Urothelium cell line (cell line): ENCODE results near the gene PARD3.

Experiments used
- DNase-seq: peaks from one replicate; pipeline ENCODE4 v3.0.0; 2011; ENCODE audit warnings: low spot score, mixed read lengths
- FAIRE-seq: peaks from 2 replicates; lab custom pipeline; 2011; peaks lifted over from hg19 to GRCh38; lab: Jason Lieb, UNC

Gene PARD3

GRCh38 chr10:34213193-34213804 lies 601.8 kb downstream of the PARD3 start:
- DNase-seq (no peak), FAIRE-seq (no peak)

DNA sequence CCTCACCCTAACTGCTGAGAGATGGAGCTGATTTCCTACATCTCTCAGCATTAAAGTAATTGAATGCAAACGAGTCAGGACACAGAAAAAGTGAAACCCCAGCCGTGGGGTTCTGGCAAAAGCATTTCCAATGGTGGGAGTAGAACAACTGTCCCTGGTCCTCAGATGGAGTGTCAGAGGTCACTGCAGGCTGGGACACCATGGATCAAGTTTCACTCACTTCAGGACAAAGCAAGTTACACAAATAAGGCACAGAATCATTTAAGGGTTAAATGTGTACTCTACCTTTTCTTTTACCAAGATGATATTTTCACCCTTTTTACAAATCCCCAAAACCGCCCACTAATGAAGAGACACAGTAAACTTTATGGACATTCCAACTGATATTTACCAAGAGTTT lies 607.8 kb downstream of the PARD3 start:
- FAIRE-seq (peak; percentile 78), DNase-seq (no peak)

- FAIRE-seq (peak; percentile 30), DNase-seq (no peak)
Measured at GRCh38 chr10:34206935-34207268, 608.2 kb downstream of the PARD3 start.

GRCh38 chr10:34206078-34206934 lies 608.8 kb downstream of the PARD3 start:
- FAIRE-seq (no peak), DNase-seq (no peak)

GRCh38 chr10:34205452-34205851 lies 609.6 kb downstream of the PARD3 start:
- no peak for DNase-seq
- peak; percentile 27 for FAIRE-seq

DNA sequence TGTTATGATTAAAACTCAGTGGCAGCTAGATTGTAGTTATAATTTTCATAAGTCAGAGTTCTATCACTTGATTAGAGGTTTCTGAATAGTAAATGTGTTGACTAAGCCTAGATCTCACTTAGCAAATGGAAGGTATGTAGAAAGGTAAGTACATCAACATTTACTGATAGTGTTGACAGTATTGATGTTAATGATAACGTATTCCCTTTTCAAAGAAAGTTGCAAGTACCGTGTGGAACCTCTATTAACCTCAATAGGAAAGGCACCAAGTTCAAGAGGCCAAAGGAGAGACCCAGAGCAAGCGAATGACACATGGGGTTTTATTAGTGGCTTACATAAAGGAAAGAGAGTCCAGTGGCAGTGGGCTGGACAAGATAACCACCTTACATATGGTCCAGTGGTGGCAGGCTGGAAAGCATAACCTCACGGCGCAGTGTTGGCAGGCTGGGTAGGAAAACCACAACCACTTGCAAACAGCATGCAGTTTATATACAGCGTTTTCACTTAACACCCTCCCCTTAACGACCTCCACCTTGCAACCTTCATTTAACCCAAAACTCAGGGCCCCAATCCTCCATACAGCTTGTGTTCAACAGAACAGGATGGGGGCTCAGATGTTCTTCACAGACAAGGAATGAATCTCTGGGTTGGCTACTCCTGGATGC lies 611.0 kb downstream of the PARD3 start:
- FAIRE-seq (no peak), DNase-seq (no peak)

DNA sequence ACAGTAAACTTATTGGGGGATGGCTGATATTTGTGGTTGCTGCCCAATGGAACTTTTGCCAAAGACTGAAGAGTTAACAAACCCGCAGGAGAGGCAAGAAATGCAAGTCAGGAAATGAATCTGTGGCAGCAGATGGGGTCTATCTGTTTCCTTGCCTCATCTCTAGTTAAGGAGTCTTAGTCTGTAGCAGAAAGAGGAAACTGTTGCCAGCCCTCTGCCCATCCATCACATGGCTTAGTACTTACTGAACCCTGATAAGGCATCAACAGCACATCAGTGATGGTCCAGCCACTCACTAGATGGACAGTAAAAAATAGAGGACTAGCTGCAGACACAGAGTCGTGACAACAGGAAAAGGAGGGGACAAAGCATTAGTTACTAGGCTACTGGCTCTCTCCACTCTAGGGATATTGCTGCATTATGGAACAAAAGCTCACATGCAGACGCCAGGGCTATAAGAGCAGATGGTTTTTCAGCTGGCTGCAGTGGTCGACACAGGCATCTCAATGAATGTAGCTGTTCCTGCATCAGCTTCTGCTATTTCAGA lies 614.7 kb downstream of the PARD3 start:
- FAIRE-seq (no peak), DNase-seq (no peak)

DNA sequence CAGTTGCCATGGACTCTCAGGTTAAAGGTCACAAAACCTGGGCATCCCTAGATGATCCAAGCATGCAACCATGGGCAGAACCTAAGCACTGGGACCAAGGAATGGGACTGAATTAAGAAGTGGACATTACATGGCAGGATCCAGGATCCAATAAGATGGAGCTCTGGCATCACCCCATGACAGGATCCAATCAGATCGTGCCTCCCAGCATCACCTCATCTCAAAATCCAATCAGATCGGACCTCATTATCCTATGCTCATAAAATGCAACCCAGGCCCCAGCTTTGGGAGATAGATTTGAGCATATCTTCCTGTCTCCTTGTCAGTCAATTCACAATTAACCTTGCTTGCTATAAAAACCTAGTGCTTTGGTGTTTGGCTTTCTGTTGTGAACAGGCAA lies 616.1 kb downstream of the PARD3 start:
- DNase-seq: no peak
- FAIRE-seq: peak; percentile 53

- FAIRE-seq (no peak), DNase-seq (no peak)
Measured at GRCh38 chr10:34196058-34196433, 619.0 kb downstream of the PARD3 start.

GRCh38 chr10:34195364-34196057 lies 619.6 kb downstream of the PARD3 start:
- FAIRE-seq: no peak
- no peak for DNase-seq

DNA sequence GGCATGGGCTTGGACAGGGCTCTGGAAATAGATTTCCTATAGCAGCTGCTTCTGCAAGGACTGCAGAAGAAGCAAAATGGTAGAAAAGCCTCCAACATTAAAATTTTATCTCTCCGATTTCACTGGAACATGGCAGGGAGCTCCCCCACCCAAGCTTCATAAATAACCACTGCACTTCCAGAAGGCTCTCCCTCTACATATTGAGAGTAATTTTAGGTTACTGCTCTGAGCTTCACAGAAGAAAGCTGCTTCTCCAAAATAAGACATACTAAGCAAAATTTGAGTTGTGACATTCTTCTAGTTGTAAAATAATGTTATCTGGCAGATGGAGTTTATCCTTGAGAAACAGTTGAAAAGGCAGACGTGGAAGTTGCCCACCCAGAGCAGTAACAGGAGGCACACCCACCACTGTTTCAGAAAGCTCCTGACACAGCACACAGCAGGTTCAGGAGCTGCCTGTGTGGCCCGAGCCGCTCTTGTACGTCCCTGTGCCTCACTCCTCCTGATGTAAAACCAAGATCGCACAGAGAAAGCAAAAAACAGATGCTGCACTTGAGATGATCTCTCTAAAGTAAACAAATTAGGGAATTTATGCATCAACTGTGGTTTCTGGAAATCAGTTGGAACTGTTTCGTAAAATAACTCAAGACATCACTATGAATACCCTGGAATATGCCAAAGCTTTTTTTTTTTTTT lies 621.0 kb downstream of the PARD3 start:
- DNase-seq: no peak
- no peak for FAIRE-seq

DNA sequence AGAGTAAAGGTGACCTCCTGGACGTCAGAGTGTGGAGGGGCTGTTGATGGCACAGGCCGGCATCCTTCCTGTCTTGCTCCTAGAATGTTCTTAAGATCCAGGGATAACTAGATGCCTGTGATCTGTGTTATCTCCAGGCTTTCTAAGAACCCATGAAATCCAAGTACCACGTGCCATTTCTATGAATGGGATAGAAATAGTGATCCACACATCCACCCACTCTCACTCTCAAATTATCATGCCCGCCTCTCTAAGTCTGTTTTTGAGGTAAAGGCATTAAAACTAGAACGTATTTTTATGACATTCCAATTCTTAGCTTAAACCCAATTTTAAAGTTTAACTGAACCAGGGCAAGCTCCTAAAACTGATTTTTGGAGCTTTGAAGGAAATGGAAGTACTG lies 622.5 kb downstream of the PARD3 start:
- no peak for FAIRE-seq

DNA sequence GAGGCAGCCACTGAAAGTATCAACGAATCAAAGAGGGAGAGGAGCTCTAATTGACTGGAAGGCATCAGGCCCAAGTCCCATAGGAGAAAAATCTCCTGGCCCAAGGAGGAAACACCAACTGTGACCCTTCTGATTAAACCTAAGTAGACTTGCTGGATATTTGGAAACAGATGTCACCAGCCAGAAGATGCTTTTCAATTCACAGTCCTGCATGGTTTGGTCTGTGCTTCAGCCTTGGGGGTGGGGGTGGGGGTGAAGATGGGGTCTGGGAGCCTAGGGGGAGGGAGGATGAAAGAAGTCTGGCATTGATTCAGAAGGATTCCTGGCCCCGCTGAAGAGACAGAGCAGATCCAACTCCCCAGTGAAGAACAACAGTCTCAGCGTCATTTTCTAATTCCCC lies 623.7 kb downstream of the PARD3 start:
- FAIRE-seq (no peak), DNase-seq (no peak)

More for the DNA sequence above, 622.5 kb downstream of the PARD3 start:
- DNase-seq: no peak

- no peak for DNase-seq
- FAIRE-seq: peak; percentile 23
Measured at GRCh38 chr10:34190580-34190979, 624.5 kb downstream of the PARD3 start.

- FAIRE-seq: no peak
- DNase-seq: no peak
Measured at GRCh38 chr10:34189830-34190229, 625.3 kb downstream of the PARD3 start.

DNA sequence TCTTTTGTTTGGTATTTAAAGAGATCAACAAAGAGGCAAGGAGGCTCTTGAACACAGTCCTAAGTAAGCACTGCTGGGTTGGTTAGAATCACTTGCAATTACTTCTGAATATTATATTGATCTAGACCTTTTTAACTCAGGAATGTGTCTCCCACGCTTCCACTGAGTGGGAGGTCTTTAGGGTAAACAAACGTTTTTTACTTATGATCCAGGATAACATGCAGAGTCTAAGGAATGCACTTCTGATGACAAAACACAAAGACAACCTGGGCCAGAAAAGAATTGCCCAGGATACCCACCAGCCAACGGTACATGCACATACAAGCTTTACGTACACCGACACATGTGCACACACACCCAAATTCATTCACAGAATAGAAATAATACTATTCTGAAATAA lies 626.9 kb downstream of the PARD3 start:
- no peak for DNase-seq
- FAIRE-seq: no peak

GRCh38 chr10:34187201-34187600 lies 627.9 kb downstream of the PARD3 start:
- peak; percentile 30 for DNase-seq

GRCh38 chr10:34186745-34187144 lies 628.4 kb downstream of the PARD3 start:
- no peak for FAIRE-seq

More at GRCh38 chr10:34187201-34187600, 627.9 kb downstream of the PARD3 start:
- no peak for FAIRE-seq

DNA sequence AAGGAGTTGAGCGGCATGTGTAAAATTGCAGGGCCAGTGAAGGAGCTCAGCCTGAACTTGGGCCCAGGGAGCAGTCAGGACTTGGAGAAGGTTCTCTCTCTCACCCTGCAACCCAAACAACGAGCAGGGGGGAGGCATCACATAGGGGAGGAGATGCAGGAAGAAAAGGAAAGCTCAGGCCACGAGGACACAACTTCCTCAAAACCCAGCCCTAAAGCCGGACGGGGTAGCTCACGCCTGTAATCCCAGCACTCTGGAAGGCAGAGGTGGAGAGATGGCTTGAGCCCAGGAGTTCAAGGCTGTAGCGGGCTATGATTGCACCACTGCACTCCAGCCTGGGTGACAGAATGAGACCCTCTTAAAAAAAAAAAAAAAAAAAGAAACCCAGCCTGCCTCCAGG lies 629.1 kb downstream of the PARD3 start:
- no peak for DNase-seq
- FAIRE-seq: peak; percentile 23

More at GRCh38 chr10:34186745-34187144, 628.4 kb downstream of the PARD3 start:
- no peak for DNase-seq

GRCh38 chr10:34184939-34185386 lies 630.1 kb downstream of the PARD3 start:
- peak; percentile 23 for DNase-seq
- no peak for FAIRE-seq
